GM19328 (cell line): Measurements from ENCODE around the gene ACADSB.

Experiments used
- ATAC-seq: cut with Tn5 transposase; IDR thresholded peaks from one replicate; pipeline ENCODE4 v1.9.1; 2021; ENCODE audit warnings: mild to moderate bottlenecking, moderate library complexity; ENCODE audit not compliant: unreplicated experiment

The ACADSB gene

DNA sequence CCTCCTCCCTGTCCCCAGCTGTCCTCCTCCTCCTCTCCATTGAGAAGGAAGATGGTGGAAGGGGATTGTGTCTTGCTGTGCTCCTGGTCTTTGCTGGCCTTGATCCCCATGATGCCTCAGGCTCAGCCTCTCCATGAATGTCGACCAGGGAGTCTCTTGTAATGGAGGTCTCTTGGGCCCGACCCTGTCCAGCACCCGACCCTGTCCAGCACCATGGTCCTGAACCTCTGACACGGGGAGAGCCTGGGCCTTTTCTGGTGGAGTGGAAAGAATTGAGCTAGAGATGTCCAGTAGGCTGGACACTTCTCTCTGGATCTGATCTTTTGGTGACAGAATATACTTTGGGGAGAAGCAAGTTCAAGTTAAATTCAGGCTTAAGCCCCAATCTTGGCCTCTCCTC, 84.7 kb downstream of the ACADSB start:
- no peak for ATAC-seq

DNA sequence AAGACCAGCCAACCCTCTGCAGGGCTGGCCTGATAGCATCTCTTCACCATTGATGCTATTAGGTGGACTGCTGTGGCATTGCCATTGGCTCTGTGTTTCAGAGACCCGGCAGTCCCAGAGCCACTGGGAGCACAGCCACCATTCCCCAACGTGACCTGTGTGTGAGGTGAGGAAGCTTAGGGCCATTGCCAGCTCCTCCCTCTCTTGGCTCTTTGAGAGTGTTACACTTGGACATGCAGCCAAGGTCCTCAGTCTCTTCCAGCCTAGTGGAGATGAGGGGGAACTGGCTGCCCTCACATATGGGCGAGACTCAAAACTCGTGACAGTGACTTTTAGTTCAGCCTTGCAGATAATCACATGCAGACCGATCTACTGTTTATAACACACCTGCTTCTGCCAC, 87.6 kb downstream of the ACADSB start:
- ATAC-seq: no peak

DNA sequence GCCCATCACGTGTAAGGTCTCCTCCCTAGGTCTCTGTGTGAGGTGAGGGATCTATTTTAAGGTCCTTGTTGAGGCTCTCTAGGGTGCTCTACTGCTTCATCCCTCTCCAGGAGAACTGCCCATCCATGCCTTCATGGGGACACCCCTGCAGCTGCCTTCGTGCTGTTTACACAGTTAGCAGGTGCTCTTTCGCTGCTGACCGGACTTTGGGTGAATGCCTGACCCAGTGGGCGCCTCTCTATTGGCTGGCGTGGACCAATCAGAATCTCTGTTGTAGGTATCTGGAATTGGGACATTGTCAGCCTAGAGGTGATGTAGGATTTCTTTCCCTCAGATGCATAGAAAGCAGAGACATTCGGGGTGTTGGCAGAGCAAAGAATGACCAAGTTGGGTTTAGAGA, 88.2 kb downstream of the ACADSB start:
- no peak for ATAC-seq

DNA sequence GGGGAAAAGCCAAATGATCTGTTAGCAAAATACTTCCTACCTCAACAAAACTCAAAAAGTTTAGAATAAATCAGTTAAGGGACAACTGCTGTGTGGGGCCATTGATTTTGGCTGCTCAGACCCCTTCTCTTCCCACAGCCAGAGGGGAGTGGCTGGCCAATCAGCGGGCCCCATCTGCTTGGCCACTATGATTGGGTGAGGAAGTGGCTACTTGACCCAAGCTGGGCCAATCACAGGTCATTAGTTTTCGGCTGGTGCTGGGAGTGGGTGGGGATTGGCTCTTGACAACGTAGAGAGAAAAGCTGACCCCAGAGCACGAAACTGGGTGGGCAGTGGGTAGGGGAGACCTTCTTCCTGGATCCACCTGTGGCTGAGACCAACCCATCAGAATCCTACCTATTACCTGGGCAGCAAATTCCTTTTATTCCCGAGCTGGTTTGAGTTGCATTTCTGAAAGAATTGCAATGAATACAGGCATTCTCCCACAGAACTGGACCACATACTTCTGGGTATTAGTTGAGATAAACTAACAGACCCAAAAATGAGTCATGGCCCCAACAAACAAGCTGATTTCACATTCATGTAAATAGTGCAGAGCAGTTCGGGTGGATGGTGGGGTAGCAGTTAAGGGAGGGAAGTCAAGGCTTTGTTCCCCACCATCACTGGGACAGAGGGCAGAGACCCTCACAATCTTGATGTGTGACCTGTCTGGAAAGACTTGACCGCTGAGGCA, 91.4 kb downstream of the ACADSB start:
- no peak for ATAC-seq

DNA sequence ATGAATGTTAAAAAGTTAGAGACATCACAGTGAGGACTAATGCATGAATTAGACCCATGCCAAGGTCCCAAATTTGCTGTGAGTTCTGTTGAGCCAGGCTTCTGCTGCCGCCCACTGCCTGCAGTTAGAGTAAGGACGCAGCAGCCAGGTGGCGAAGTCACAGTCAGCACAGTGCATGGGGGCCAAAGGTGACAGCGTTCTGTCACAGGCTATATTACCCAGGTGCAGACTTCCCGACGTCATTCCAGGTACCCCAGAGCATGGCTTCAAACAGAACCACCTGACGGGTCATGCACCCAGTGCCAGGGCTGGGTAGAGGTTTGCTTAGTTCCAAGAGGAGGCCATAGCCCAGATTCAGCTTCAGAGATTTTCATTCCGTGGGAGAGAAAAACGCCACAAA, 93.1 kb downstream of the ACADSB start:
- no peak for ATAC-seq

DNA sequence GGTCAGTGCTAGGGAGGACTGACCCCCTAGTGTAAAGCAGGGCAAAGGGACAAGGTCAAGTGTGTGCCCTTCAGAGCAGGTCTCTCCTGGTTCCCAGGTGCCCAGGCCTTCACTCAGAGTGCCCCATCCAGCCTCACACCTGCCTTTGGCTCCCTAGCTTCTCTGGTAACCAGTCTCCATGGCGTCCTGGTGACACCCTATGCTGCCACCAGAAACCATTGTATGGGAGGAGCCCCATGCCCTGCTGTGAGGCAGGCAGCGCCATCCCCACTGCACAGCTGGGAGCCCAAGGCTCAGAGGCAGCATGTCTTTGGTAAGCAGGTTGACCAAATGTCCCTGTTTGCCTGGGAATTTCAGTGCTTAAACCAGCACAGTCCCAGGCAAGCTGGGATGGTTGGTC, 93.9 kb downstream of the ACADSB start:
- ATAC-seq: no peak

DNA sequence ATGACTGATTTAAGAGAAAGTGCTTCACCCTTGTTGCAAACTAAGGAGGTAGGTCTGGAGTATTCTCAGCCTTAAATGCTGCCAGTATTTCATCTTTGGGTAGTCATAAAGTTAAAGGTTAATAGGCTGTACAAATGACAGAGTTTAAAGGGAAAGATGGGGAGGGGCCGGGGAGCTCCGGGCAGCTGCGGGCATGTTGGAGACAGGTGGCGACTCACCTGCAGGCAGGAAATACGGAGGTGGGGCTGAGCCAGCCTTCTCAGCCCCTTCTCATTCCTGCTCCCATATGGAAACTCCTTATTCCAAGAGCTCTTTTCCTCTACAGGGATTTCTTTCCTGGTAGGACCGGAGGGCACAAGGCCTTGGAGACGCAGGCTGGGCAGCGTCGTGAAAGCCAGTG, 95.1 kb downstream of the ACADSB start:
- no peak for ATAC-seq
